Glomerular visceral epithelial cell (primary cell): ENCODE data around the gene ZNF695.
"Not testable (repeated sequence)": the region's sequence is repeated elsewhere in the genome, so short reads cannot be mapped to it uniquely, and the experiment has no call there.

Experiments used
- DNase-seq: peaks from one replicate; pipeline ENCODE4 v3.0.0-alpha.2; 2016; ENCODE audit errors: extremely low spot score

ZNF695 gene

GRCh38 chr1:247007511-247008405 is at the start of gene ZNF695:
ZNF695 (minus strand) TSS chr1:247008057; CDS start chr1:247007908, 149 bp downstream.
- peak; percentile 96 for DNase-seq

GRCh38 chr1:247056071-247056470 is 48.2 kb upstream of the ZNF695 start:
- DNase-seq: no peak

- DNase-seq: peak; percentile 19
These were observed 47.1 kb upstream of the ZNF695 start for GRCh38 chr1:247054992-247055415.

GRCh38 chr1:247047702-247048101 is 39.8 kb upstream of the ZNF695 start:
- no peak for DNase-seq

GRCh38 chr1:247047260-247047659 is 39.4 kb upstream of the ZNF695 start:
- no peak for DNase-seq

- no peak for DNase-seq
These were observed 35.5 kb upstream of the ZNF695 start for GRCh38 chr1:247043406-247043805.

GRCh38 chr1:247037511-247038320 is 29.9 kb upstream of the ZNF695 start:
- no peak for DNase-seq

- DNase-seq: not testable (repeated sequence)
These were observed 24.4 kb upstream of the ZNF695 start for GRCh38 chr1:247032306-247032705.

- DNase-seq: not testable (repeated sequence)
These were observed 16.8 kb upstream of the ZNF695 start for GRCh38 chr1:247024658-247025057.

- DNase-seq: no peak
These were observed 5.5 kb upstream of the ZNF695 start for GRCh38 chr1:247013391-247013790.

- DNase-seq: no peak
These were observed 546 bp upstream of the ZNF695 start for GRCh38 chr1:247008406-247008799.

- not testable (repeated sequence) for DNase-seq
These were observed 3.8 kb downstream of the ZNF695 start for GRCh38 chr1:247004081-247004480.

- DNase-seq: no peak
These were observed 18.0 kb downstream of the ZNF695 start for GRCh38 chr1:246989901-246990300.

- DNase-seq: no peak
These were observed 19.5 kb downstream of the ZNF695 start for GRCh38 chr1:246988316-246988715.

- no peak for DNase-seq
These were observed 20.7 kb downstream of the ZNF695 start for GRCh38 chr1:246987083-246987690.

GRCh38 chr1:246978785-246979184 is 29.1 kb downstream of the ZNF695 start:
- DNase-seq: no peak

GRCh38 chr1:246978281-246978680 is 29.6 kb downstream of the ZNF695 start:
- no peak for DNase-seq

GRCh38 chr1:246971969-246972368 is 35.9 kb downstream of the ZNF695 start:
- DNase-seq: no peak

- no peak for DNase-seq
These were observed 36.7 kb downstream of the ZNF695 start for GRCh38 chr1:246971090-246971721.

GRCh38 chr1:246969621-246970020 is 38.2 kb downstream of the ZNF695 start:
- DNase-seq: no peak

GRCh38 chr1:246966502-246966901 is 41.4 kb downstream of the ZNF695 start:
- DNase-seq: no peak
